Effector memory CD8-positive, alpha-beta T cell (primary cell): ENCODE measurements around the gene PDE10A.
"Not testable (repeated sequence)": the region's sequence is repeated elsewhere in the genome, so short reads cannot be mapped to it uniquely, and the experiment has no call there.

ENCODE experiments used
- ATAC-seq: fragments of 150-1000 bp; cut with Tn5 transposase; replicated peaks from 2 replicates; pipeline ENCODE4 v1.10.0; 2021; ENCODE audit warnings: mild to moderate bottlenecking, moderate library complexity
- DNase-seq, 3 experiments: peaks; one replicate each; pipeline ENCODE4 v3.0.0; 2021
- H3K27ac Mint-ChIP-seq, 2 donors: one replicate each; pipeline ENCODE4 v1.8.0; 2022; ENCODE audit warnings: mild to moderate bottlenecking in 2 of 2, mixed read lengths in 2 of 2, moderate library complexity in 2 of 2
- H3K27me3 Mint-ChIP-seq, 2 donors: one replicate each; pipeline ENCODE4 v1.8.0; 2022; ENCODE audit warnings: mixed read lengths in 2 of 2
- H3K36me3 Mint-ChIP-seq: one replicate; pipeline ENCODE4 v1.8.0; 2022; ENCODE audit warnings: mild to moderate bottlenecking, moderate library complexity, mixed read lengths; ENCODE audit not compliant: insufficient read depth
- H3K4me1 Mint-ChIP-seq, 2 donors: one replicate each; pipeline ENCODE4 v1.8.0; 2022; ENCODE audit warnings: low read depth in 2 of 2, mixed read lengths in 2 of 2
- H3K4me3 Mint-ChIP-seq, 2 donors: one replicate each; pipeline ENCODE4 v1.8.0; 2022; ENCODE audit warnings: mild to moderate bottlenecking in 2 of 2, mixed read lengths in 2 of 2, moderate library complexity in 2 of 2
- H3K9me3 Mint-ChIP-seq, 2 donors: one replicate each; pipeline ENCODE4 v1.8.0; 2022; ENCODE audit warnings: mixed read lengths in 2 of 2

The PDE10A gene

GRCh38 chr6:165599121-165599520, 63.9 kb downstream of the PDE10A start:
- H3K4me3 Mint-ChIP-seq = no peak overlapping the region
- no peaks in the 10 kb centered on the region for H3K36me3 Mint-ChIP-seq
- peaks cover 7 to 20% of the 10 kb centered on the region in 2 donors for H3K9me3 Mint-ChIP-seq
- DNase-seq (no peak), ATAC-seq (no peak)
- no peaks in the 10 kb centered on the region for H3K27me3 Mint-ChIP-seq
- H3K4me1 Mint-ChIP-seq = no peaks in the 10 kb centered on the region
- H3K27ac Mint-ChIP-seq = no peak overlapping the region

- no peak for ATAC-seq
- H3K9me3 Mint-ChIP-seq = peaks cover 9 to 20% of the 10 kb centered on the region in 2 donors
- H3K27me3 Mint-ChIP-seq = no peaks in the 10 kb centered on the region
- H3K4me3 Mint-ChIP-seq = no peak overlapping the region
- no peaks in the 10 kb centered on the region for H3K36me3 Mint-ChIP-seq
- DNase-seq = no peak
- no peak overlapping the region for H3K27ac Mint-ChIP-seq
- H3K4me1 Mint-ChIP-seq = no peaks in the 10 kb centered on the region
These were observed 65.2 kb downstream of the PDE10A start for GRCh38 chr6:165597821-165598220.

- no peaks in the 10 kb centered on the region for H3K27me3 Mint-ChIP-seq
- H3K4me3 Mint-ChIP-seq = no peak overlapping the region
- no peak for DNase-seq
- H3K4me1 Mint-ChIP-seq = no peaks in the 10 kb centered on the region
- no peak for ATAC-seq
- H3K36me3 Mint-ChIP-seq = no peaks in the 10 kb centered on the region
- peaks cover 5 to 12% of the 10 kb centered on the region in 2 donors for H3K9me3 Mint-ChIP-seq
- no peak overlapping the region for H3K27ac Mint-ChIP-seq
These were observed 68.3 kb downstream of the PDE10A start for GRCh38 chr6:165594584-165595333.

- DNase-seq, ATAC-seq, H3K27me3 Mint-ChIP-seq, H3K4me1 Mint-ChIP-seq, H3K36me3 Mint-ChIP-seq, H3K4me3 Mint-ChIP-seq, H3K27ac Mint-ChIP-seq: not testable (repeated sequence)
- H3K9me3 Mint-ChIP-seq = peaks cover 5 to 12% of the 10 kb centered on the region in 2 donors
These were observed 70.1 kb downstream of the PDE10A start for GRCh38 chr6:165592947-165593346.

- H3K9me3 Mint-ChIP-seq = peaks cover 6 to 13% of the 10 kb centered on the region in 2 donors
- H3K27me3 Mint-ChIP-seq = no peaks in the 10 kb centered on the region
- no peak overlapping the region for H3K27ac Mint-ChIP-seq
- no peak overlapping the region for H3K4me3 Mint-ChIP-seq
- no peak for DNase-seq
- H3K36me3 Mint-ChIP-seq = no peaks in the 10 kb centered on the region
- no peaks in the 10 kb centered on the region for H3K4me1 Mint-ChIP-seq
- no peak for ATAC-seq
These were observed 74.5 kb downstream of the PDE10A start for GRCh38 chr6:165588515-165588914.

- Mint-ChIP-seq H3K4me1 (no peaks in the 10 kb centered on the region), H3K9me3 (peaks cover 4 to 13% of the 10 kb centered on the region in 2 donors), H3K36me3 (no peaks in the 10 kb centered on the region), H3K27me3 (no peaks in the 10 kb centered on the region), H3K4me3 (no peak overlapping the region), H3K27ac (no peak overlapping the region)
- DNase-seq (no peak), ATAC-seq (no peak)
These were observed 75.8 kb downstream of the PDE10A start for GRCh38 chr6:165587206-165587605.

GRCh38 chr6:165586706-165587105, 76.3 kb downstream of the PDE10A start:
- no peak for ATAC-seq
- H3K4me1 Mint-ChIP-seq = no peaks in the 10 kb centered on the region
- no peaks in the 10 kb centered on the region for H3K27me3 Mint-ChIP-seq
- peaks cover 4 to 13% of the 10 kb centered on the region in 2 donors for H3K9me3 Mint-ChIP-seq
- H3K27ac Mint-ChIP-seq = no peak overlapping the region
- no peak for DNase-seq
- H3K36me3 Mint-ChIP-seq = no peaks in the 10 kb centered on the region
- H3K4me3 Mint-ChIP-seq = no peak overlapping the region

GRCh38 chr6:165585060-165585459, 78.0 kb downstream of the PDE10A start:
- DNase-seq (no peak), ATAC-seq (no peak)
- no peaks in the 10 kb centered on the region for H3K4me1 Mint-ChIP-seq
- no peak overlapping the region for H3K4me3 Mint-ChIP-seq
- no peaks in the 10 kb centered on the region for H3K36me3 Mint-ChIP-seq
- H3K27me3 Mint-ChIP-seq = no peaks in the 10 kb centered on the region
- no peak overlapping the region for H3K27ac Mint-ChIP-seq
- H3K9me3 Mint-ChIP-seq = peaks cover 4 to 13% of the 10 kb centered on the region in 2 donors

- ATAC-seq (no peak), DNase-seq (no peak)
- Mint-ChIP-seq H3K27ac (no peak overlapping the region), H3K4me1 (no peaks in the 10 kb centered on the region), H3K4me3 (no peak overlapping the region), H3K9me3 (peaks cover 4 to 13% of the 10 kb centered on the region in 2 donors), H3K36me3 (no peaks in the 10 kb centered on the region), H3K27me3 (no peaks in the 10 kb centered on the region)
These were observed 78.5 kb downstream of the PDE10A start for GRCh38 chr6:165584541-165584940.

GRCh38 chr6:165581678-165582077, 81.4 kb downstream of the PDE10A start:
- no peaks in the 10 kb centered on the region for H3K36me3 Mint-ChIP-seq
- ATAC-seq = no peak
- no peak for DNase-seq
- peaks cover 4 to 13% of the 10 kb centered on the region in 2 donors for H3K9me3 Mint-ChIP-seq
- H3K27me3 Mint-ChIP-seq = no peaks in the 10 kb centered on the region
- H3K4me3 Mint-ChIP-seq = no peak overlapping the region
- H3K27ac Mint-ChIP-seq = no peak overlapping the region
- H3K4me1 Mint-ChIP-seq = no peaks in the 10 kb centered on the region

GRCh38 chr6:165580136-165580535, 82.9 kb downstream of the PDE10A start:
- no peaks in the 10 kb centered on the region for H3K4me1 Mint-ChIP-seq
- no peak for DNase-seq
- no peak for ATAC-seq
- H3K4me3 Mint-ChIP-seq = no peak overlapping the region
- H3K9me3 Mint-ChIP-seq = peaks cover 2 to 10% of the 10 kb centered on the region in 2 donors
- no peak overlapping the region for H3K27ac Mint-ChIP-seq
- no peaks in the 10 kb centered on the region for H3K27me3 Mint-ChIP-seq
- H3K36me3 Mint-ChIP-seq = no peaks in the 10 kb centered on the region

- Mint-ChIP-seq H3K4me3 (no peak overlapping the region), H3K36me3 (no peaks in the 10 kb centered on the region), H3K4me1 (no peaks in the 10 kb centered on the region), H3K9me3 (no peaks in the 10 kb centered on the region), H3K27ac (no peak overlapping the region), H3K27me3 (no peaks in the 10 kb centered on the region)
- ATAC-seq (no peak), DNase-seq (no peak)
These were observed 83.9 kb downstream of the PDE10A start for GRCh38 chr6:165579151-165579550.

GRCh38 chr6:165577556-165577955, 85.5 kb downstream of the PDE10A start:
- DNase-seq = no peak
- no peak overlapping the region for H3K4me3 Mint-ChIP-seq
- H3K27me3 Mint-ChIP-seq = no peaks in the 10 kb centered on the region
- H3K4me1 Mint-ChIP-seq = no peaks in the 10 kb centered on the region
- no peak for ATAC-seq
- no peaks in the 10 kb centered on the region for H3K36me3 Mint-ChIP-seq
- H3K27ac Mint-ChIP-seq = no peak overlapping the region
- peaks cover 0 to 2% of the 10 kb centered on the region in 2 donors for H3K9me3 Mint-ChIP-seq

- DNase-seq (no peak), ATAC-seq (no peak)
- Mint-ChIP-seq H3K36me3 (no peaks in the 10 kb centered on the region), H3K27me3 (no peaks in the 10 kb centered on the region), H3K4me3 (no peak overlapping the region), H3K27ac (no peak overlapping the region), H3K4me1 (no peaks in the 10 kb centered on the region), H3K9me3 (peaks cover 0 to 2% of the 10 kb centered on the region in 2 donors)
These were observed 87.9 kb downstream of the PDE10A start for GRCh38 chr6:165575158-165575549.
